Motor neuron (in vitro differentiated cells): Measurements from ENCODE around the gene IFNA5. TPM values are rescaled to one million over a fixed set of nuclear protein-coding genes. Genes with fewer than 3 reads are reported as not detected.

ENCODE experiments used
- ATAC-seq, 8 experiments: fragments of 200-7000 bp; cut with Tn5 transposase; replicated peaks in 6 of 8; 2 replicates each; pipeline ENCODE4 v1.8.0; 2021; ENCODE audit warnings: mild to moderate bottlenecking in 8 of 8, moderate library complexity in 8 of 8
- H3K27ac ChIP-seq, 2 donors: fragments of 250-450 bp; sonication (Bioruptor Pico); 2 replicates each; pipeline ENCODE4 v1.9.0; 2021; ENCODE audit warnings: antibody characterized with exemption in 2 of 2, mild to moderate bottlenecking in 2 of 2, moderate library complexity in 1 of 2
- H3K4me1 ChIP-seq, 2 donors: fragments of 250-450 bp; sonication (Bioruptor Pico); replicated peaks in 1 of 2; 2 replicates each; pipeline ENCODE4 v1.6.1; 2021; ENCODE audit warnings: antibody characterized with exemption in 2 of 2, mild to moderate bottlenecking in 2 of 2, moderate library complexity in 1 of 2
- H3K4me3 ChIP-seq, 5 donors: fragments of 250-450 bp; sonication (Bioruptor Pico); 2 replicates each; pipeline ENCODE4 v1.9.0; 2021; ENCODE audit warnings: antibody characterized with exemption in 5 of 5, mild to moderate bottlenecking in 5 of 5, moderate library complexity in 4 of 5
- WGBS, 10 experiments: fragments of 450-650 bp; shearing (Covaris generic); methylation state at CpG; one replicate each; pipeline ENCODE4 v1.0.0; 2022; 5-methylcytosine and 5-hydroxymethylcytosine counted together
- in situ Hi-C, 9 experiments: fragments of 400-800 bp; cut with MboI; loops; one replicate each; pipeline ENCODE4 v1.15.0; 2021; ENCODE audit warnings: low sequenced_read_pairs in 9 of 9, low pct_unique_long_range_greater_than_20kb in 2 of 9; ENCODE audit not compliant: unreplicated experiment in 9 of 9
- total RNA-seq, 8 experiments: library from RNA; unstranded; fragments of 300-600 nt; gene quantifications; 2 replicates each; pipeline versions ENCODE4 v1.2.3 to v1.2.4, GENCODE V29; 2022

IFNA5 gene
- total RNA-seq, 8 experiments from 2014 or later = not detected

GRCh38 chr9:21320465-21320864 is 15.4 kb upstream of the IFNA5 start:
- Histone ChIP-seq H3K4me3 (no peak overlapping the region), H3K27ac (no peak overlapping the region), H3K4me1 (peaks cover 3 to 4% of the 10 kb centered on the region in 2 donors)
- peak in 5 of 8 experiments; percentile 31 to 63 (median 50) for ATAC-seq
- in situ Hi-C loops = loop anchor here in 8 of 9 experiments (10.0 to 25.0 kb wide), 4 partner anchors 74 to 467 kb away; partner anchors contain the start of gene IFNA8 (in 1 of the 8)
- WGBS, 10 experiments = 20 to 100% (median 70%) methylated on average over 1 to 2 of the region's 2 CpGs; no CpG with 5 or more reads in 2 of the 10 experiments

GRCh38 chr9:21317956-21318923 is 13.1 kb upstream of the IFNA5 start:
- Histone ChIP-seq H3K27ac (no peak overlapping the region), H3K4me3 (no peak overlapping the region), H3K4me1 (peaks cover 3 to 4% of the 10 kb centered on the region in 2 donors)
- WGBS, 10 experiments = 2 to 29% (median 14%) methylated on average over 3 to 7 of the region's 7 CpGs
- peak; percentile 71 to 89 (median 77) for ATAC-seq
- in situ Hi-C loops = loop anchor here in 7 of 9 experiments (10.0 to 25.0 kb wide), 3 partner anchors 63 to 469 kb away; partner anchors contain the start of gene IFNA8 (in 1 of the 7)

- peak in 2 of 8 experiments; percentile 27 to 39 for ATAC-seq
- in situ Hi-C loops = loop anchor here in 7 of 9 experiments (10.0 to 25.0 kb wide), 3 partner anchors 62 to 470 kb away; partner anchors contain the start of gene IFNA8 (in 1 of the 7)
- H3K27ac ChIP-seq = no peak overlapping the region
- 0 to 67% (median 20%) methylated on average over 1 to 3 of the region's 3 CpGs; no CpG with 5 or more reads in 1 of the 10 experiments for WGBS, 10 experiments
- peaks cover 3 to 4% of the 10 kb centered on the region in 2 donors for H3K4me1 ChIP-seq
- no peak overlapping the region for H3K4me3 ChIP-seq
These were observed 11.7 kb upstream of the IFNA5 start for GRCh38 chr9:21316860-21317259.

- H3K4me3 ChIP-seq = no peak overlapping the region
- WGBS, 10 experiments = 24 to 91% (median 55%) methylated on average over 1 to 7 of the region's 8 CpGs
- peak in 2 of 8 experiments; percentile 33 for ATAC-seq
- peaks cover 3 to 4% of the 10 kb centered on the region in 2 donors for H3K4me1 ChIP-seq
- in situ Hi-C loops = loop anchor here in 7 of 9 experiments (10.0 to 25.0 kb wide), 3 partner anchors 61 to 471 kb away; partner anchors contain the start of gene IFNA8 (in 1 of the 7)
- H3K27ac ChIP-seq = no peak overlapping the region
These were observed 11.1 kb upstream of the IFNA5 start for GRCh38 chr9:21316032-21316842.

GRCh38 chr9:21314152-21314551 is 9.0 kb upstream of the IFNA5 start:
- H3K27ac ChIP-seq = no peak overlapping the region
- ATAC-seq = no peak
- H3K4me3 ChIP-seq = no peak overlapping the region
- H3K4me1 ChIP-seq = peaks cover 0 to 4% of the 10 kb centered on the region in 2 donors
- WGBS, 10 experiments = 5 to 100% (median 93%) methylated on average over 1 to 2 of the region's 2 CpGs; no CpG with 5 or more reads in 1 of the 10 experiments
- in situ Hi-C loops = loop anchor here in 7 of 9 experiments (10.0 to 25.0 kb wide), 3 partner anchors 59 to 473 kb away; partner anchors contain the start of gene IFNA8 (in 1 of the 7)

GRCh38 chr9:21311889-21312288 is 6.8 kb upstream of the IFNA5 start:
- Histone ChIP-seq H3K4me1 (no peaks in the 10 kb centered on the region), H3K4me3 (no peak overlapping the region), H3K27ac (no peak overlapping the region)
- peak in 5 of 8 experiments; percentile 50 to 92 (median 67) for ATAC-seq
- 29 to 100% (median 83%) methylated on average over 1 of the region's 1 CpG; no CpG with 5 or more reads in 3 of the 10 experiments for WGBS, 10 experiments
- in situ Hi-C loops = loop anchor here in 7 of 9 experiments (10.0 to 25.0 kb wide), 3 partner anchors 57 to 475 kb away; partner anchors contain the start of gene IFNA8 (in 1 of the 7)

- no peak for ATAC-seq
- WGBS, 10 experiments = 60 to 100% (median 80%) methylated on average over 1 of the region's 1 CpG; no CpG with 5 or more reads in 5 of the 10 experiments
- in situ Hi-C loops = no loop called here
- Histone ChIP-seq H3K4me3 (no peak overlapping the region), H3K4me1 (no peaks in the 10 kb centered on the region), H3K27ac (no peak overlapping the region)
These were observed 9.1 kb downstream of the IFNA5 start for GRCh38 chr9:21295992-21296391.

- in situ Hi-C loops = no loop called here
- 11 to 84% (median 69%) methylated on average over 3 to 6 of the region's 6 CpGs for WGBS, 10 experiments
- ATAC-seq = peak in 1 of 8 experiments; percentile 30
- no peaks in the 10 kb centered on the region for H3K4me1 ChIP-seq
- no peak overlapping the region for H3K27ac ChIP-seq
- no peak overlapping the region for H3K4me3 ChIP-seq
These were observed 10.1 kb downstream of the IFNA5 start for GRCh38 chr9:21294904-21295538.

GRCh38 chr9:21294364-21294774 is 10.7 kb downstream of the IFNA5 start:
- no peak overlapping the region for H3K4me3 ChIP-seq
- WGBS, 10 experiments = 0 to 78% (median 29%) methylated on average over 1 of the region's 1 CpG; no CpG with 5 or more reads in 7 of the 10 experiments
- in situ Hi-C loops = no loop called here
- ATAC-seq = peak in 7 of 8 experiments; percentile 37 to 97 (median 72)
- H3K4me1 ChIP-seq = no peaks in the 10 kb centered on the region
- H3K27ac ChIP-seq = no peak overlapping the region

GRCh38 chr9:21289848-21290247 is 15.3 kb downstream of the IFNA5 start:
- WGBS, 10 experiments = 0 to 51% (median 0%) methylated on average over 1 to 2 of the region's 2 CpGs; no CpG with 5 or more reads in 1 of the 10 experiments
- no peak for ATAC-seq
- H3K4me1 ChIP-seq = no peaks in the 10 kb centered on the region
- H3K27ac ChIP-seq = no peak overlapping the region
- no peak overlapping the region for H3K4me3 ChIP-seq
- in situ Hi-C loops = no loop called here

- Histone ChIP-seq H3K4me1 (no peaks in the 10 kb centered on the region), H3K4me3 (no peak overlapping the region), H3K27ac (no peak overlapping the region)
- no peak for ATAC-seq
- 22 to 100% (median 67%) methylated on average over 1 to 3 of the region's 3 CpGs; no CpG with 5 or more reads in 1 of the 10 experiments for WGBS, 10 experiments
- in situ Hi-C loops = no loop called here
These were observed 17.8 kb downstream of the IFNA5 start for GRCh38 chr9:21287280-21287679.

- Histone ChIP-seq H3K27ac (no peak overlapping the region), H3K4me3 (no peak overlapping the region), H3K4me1 (no peaks in the 10 kb centered on the region)
- in situ Hi-C loops = no loop called here
- no peak for ATAC-seq
- 26 to 92% (median 68%) methylated on average over 1 to 5 of the region's 5 CpGs for WGBS, 10 experiments
These were observed 18.5 kb downstream of the IFNA5 start for GRCh38 chr9:21286659-21287058.
